DND-41 (cell line): ENCODE results near the gene GPHA2.

ENCODE experiments used
- CTCF ChIP-seq: IDR thresholded peaks from 2 replicates; pipeline ENCODE4 v1.5.1; 2012; ENCODE audit warnings: borderline replicate concordance, low read length, moderate library complexity, mild to moderate bottlenecking; ENCODE audit not compliant: poor library complexity, severe bottlenecking; ENCODE audit errors: extremely low read depth
- EZH2 ChIP-seq: IDR thresholded peaks from 3 replicates; pipeline ENCODE4 v1.6.1; 2012; ENCODE audit warnings: borderline replicate concordance, low read depth, mild to moderate bottlenecking, moderate library complexity, low read length, inconsistent platforms; ENCODE audit not compliant: severe bottlenecking

GRCh38 chr11:64963072-64963631 is 27.5 kb upstream of the GPHA2 start:
- TF ChIP-seq CTCF, result no peak
- TF ChIP-seq EZH2, result no peak
